Endothelial cell of umbilical vein (primary cell): ENCODE data around the gene CACNA1C. TPM values are rescaled to one million over a fixed set of nuclear protein-coding genes. Genes with fewer than 3 reads are reported as not detected.

Experiments
- BruUV-seq: library from RNA; stranded (reverse); fragments of 400-500 nt; replicated peaks from 2 replicates; lab custom pipeline; 2021; lab: Mats Ljungman, UMichigan
- CTCF ChIA-PET: fragments of 300-600, 350-600 bp; sonication (Branson Sonifier 250); formaldehyde crosslinking; loops from one replicate; lab custom pipeline; 2021; ENCODE audit warnings: antibody characterized with exemption, inconsistent platforms; lab: Charles Lee
- POLR2A ChIA-PET: fragments of 300-600, 350-600 bp; sonication (Branson Sonifier 250); formaldehyde crosslinking; loops from one replicate; lab custom pipeline; 2021; ENCODE audit warnings: antibody characterized with exemption, inconsistent platforms; lab: Charles Lee
- DNase-seq: peaks from one replicate; pipeline ENCODE4 v3.0.0-alpha.2; 2011; ENCODE audit warnings: low read depth, low spot score
- FAIRE-seq: peaks from 2 replicates; lab custom pipeline; 2011; peaks lifted over from hg19 to GRCh38; lab: Jason Lieb, UNC
- H2AFZ ChIP-seq: 2 replicates; pipeline ENCODE4 v1.6.0; 2012; ENCODE audit warnings: low read depth, low read length, control low read depth, inconsistent platforms
- H3K27ac ChIP-seq: 2 replicates; pipeline ENCODE4 v1.5.1; 2011; ENCODE audit warnings: low read depth, mild to moderate bottlenecking, control low read depth, low read length, moderate library complexity; ENCODE audit not compliant: insufficient read depth
- H3K27me3 ChIP-seq, 2 experiments: 2 replicates each; pipeline versions ENCODE4 v1.6.0 to v1.6.1; 2011; ENCODE audit warnings: low read length in 2 of 2, mixed read lengths in 1 of 2; ENCODE audit not compliant: control insufficient read depth in 2 of 2, insufficient read depth in 2 of 2
- H3K36me3 ChIP-seq, 2 experiments: 2 replicates in 1 of 2; 3 replicates in 1 of 2; pipeline ENCODE4 v1.5.1; 2011; ENCODE audit warnings: low read length in 2 of 2, mild to moderate bottlenecking in 1 of 2, moderate library complexity in 1 of 2; ENCODE audit not compliant: control insufficient read depth in 2 of 2, insufficient read depth in 2 of 2; ENCODE audit errors: extremely low read depth in 1 of 2
- H3K4me1 ChIP-seq: 3 replicates; pipeline ENCODE4 v1.5.1; 2011; ENCODE audit warnings: mild to moderate bottlenecking, low read length; ENCODE audit not compliant: control insufficient read depth, insufficient read depth; ENCODE audit errors: extremely low read depth
- H3K4me2 ChIP-seq: 2 replicates; pipeline ENCODE4 v1.6.1; 2011; ENCODE audit warnings: low read length, control low read depth, mixed read lengths; ENCODE audit not compliant: insufficient read depth
- H3K4me3 ChIP-seq, 3 experiments: fragments of 200-600 bp in 1 of 3; sonication (generic), shearing (Covaris generic) in 1 of 3; replicated peaks in 1 of 3; 2 replicates each; pipeline ENCODE4 v1.5.1; 2011 to 2016; ENCODE audit warnings: control low read depth in 3 of 3, low read length in 3 of 3, mild to moderate bottlenecking in 2 of 3, inconsistent platforms in 1 of 3, low read depth in 1 of 3, moderate library complexity in 1 of 3; ENCODE audit not compliant: insufficient read depth in 1 of 3
- H3K79me2 ChIP-seq: 2 replicates; pipeline ENCODE4 v1.6.0; 2012; ENCODE audit warnings: low read length, inconsistent platforms; ENCODE audit not compliant: control insufficient read depth, insufficient read depth
- H3K9ac ChIP-seq: replicated peaks from 2 replicates; pipeline ENCODE3; 2011; ENCODE audit warnings: low read length, control low read depth; ENCODE audit not compliant: insufficient read depth; ENCODE audit errors: extremely low read depth
- H3K9me1 ChIP-seq: replicated peaks from 3 replicates; pipeline ENCODE4 v1.6.0; 2011; ENCODE audit warnings: mild to moderate bottlenecking, low read length; ENCODE audit not compliant: control insufficient read depth, insufficient read depth; ENCODE audit errors: extremely low read depth
- H3K9me3 ChIP-seq: replicated peaks from 2 replicates; pipeline ENCODE4 v1.5.1; 2012; ENCODE audit warnings: low read length, inconsistent platforms; ENCODE audit not compliant: control insufficient read depth, insufficient read depth
- H4K20me1 ChIP-seq: replicated peaks from 2 replicates; pipeline ENCODE3; 2011; ENCODE audit warnings: mild to moderate bottlenecking, low read length; ENCODE audit not compliant: control insufficient read depth, insufficient read depth; ENCODE audit errors: extremely low read depth
- EZH2 ChIP-seq: IDR thresholded peaks from 2 replicates; pipeline ENCODE4 v1.6.1; 2012; ENCODE audit warnings: borderline replicate concordance, low read depth, mild to moderate bottlenecking, moderate library complexity, low read length, inconsistent platforms; ENCODE audit not compliant: severe bottlenecking
- FOS ChIP-seq: IDR thresholded peaks from 2 replicates; pipeline ENCODE4 v1.6.1; 2011; ENCODE audit warnings: mild to moderate bottlenecking, low read length, moderate library complexity, borderline replicate concordance; ENCODE audit not compliant: insufficient read depth
- GATA2 ChIP-seq: IDR thresholded peaks from 2 replicates; pipeline ENCODE4 v1.7.0; 2011; ENCODE audit warnings: low read depth, mild to moderate bottlenecking, moderate library complexity, mixed read lengths, low read length; ENCODE audit not compliant: insufficient read length, insufficient read depth
- JUN ChIP-seq: IDR thresholded peaks from 2 replicates; pipeline ENCODE4 v1.6.1; 2011; ENCODE audit warnings: borderline replicate concordance, low read depth; ENCODE audit not compliant: insufficient read length, insufficient read depth
- MAX ChIP-seq: IDR thresholded peaks from 2 replicates; pipeline ENCODE4 v1.6.1; 2011; ENCODE audit not compliant: insufficient read depth, insufficient read length
- MYC ChIP-seq: IDR thresholded peaks from one replicate; pipeline ENCODE4 v1.6.1; 2011; ENCODE audit warnings: mild to moderate bottlenecking, low read depth, low read length
- POLR2A ChIP-seq: IDR thresholded peaks from 2 replicates; pipeline ENCODE4 v1.6.1; 2012; ENCODE audit warnings: low read depth, mild to moderate bottlenecking, control low read depth, low read length
- POLR2AphosphoS5 ChIP-seq: IDR thresholded peaks from 2 replicates; pipeline ENCODE4 v1.6.1; 2012; ENCODE audit warnings: low read depth, mild to moderate bottlenecking, control low read depth, low read length, moderate library complexity; ENCODE audit not compliant: insufficient read depth
- dilution Hi-C: fragments of 300-500 bp; cut with MboI; formaldehyde crosslinking; loops from one replicate; pipeline ENCODE4 v1.15.0; 2019; ENCODE audit warnings: low sequenced_read_pairs; ENCODE audit not compliant: extremely low pct_ligation_motif_present
- intact Hi-C: fragments of 100-400 bp; cut with micrococcal nuclease; formaldehyde crosslinking; loops from one replicate; pipeline ENCODE4 v1.10.0; 2022
- polyA plus RNA-seq, 4 experiments: library from polyadenylated mRNA; depleted of rRNA in 3 of 4; stranded (reverse) in 3 of 4; unstranded in 1 of 4; fragments of >200 nt; gene quantifications; 2 replicates each; pipeline versions ENCODE4 v1.2.1 to v1.2.3, GENCODE V29; 2011 to 2012; ENCODE audit warnings: missing spikeins in 1 of 4
- total RNA-seq: library from RNA; stranded (reverse); gene quantifications from 2 replicates; pipeline ENCODE4 v1.2.3, GENCODE V29; 2021
- TF ChIP-seq, protein P1 (sequence below), 2 donors: IDR thresholded peaks; 1 replicate in 1 of 2; 2 replicates in 1 of 2; pipeline ENCODE4 v1.5.1; 2011; ENCODE audit warnings: low read length in 2 of 2, mild to moderate bottlenecking in 2 of 2, moderate library complexity in 2 of 2, control low read depth in 1 of 2, inconsistent platforms in 1 of 2, low read depth in 1 of 2; ENCODE audit not compliant: insufficient read depth in 1 of 2; ENCODE audit errors: extremely low read depth in 1 of 2

CACNA1C gene
- total and polyA plus RNA-seq, 2 donors (not counting 3 experiments of a cell fraction or from before 2014, with no cell fraction given), result not detected

DNA sequence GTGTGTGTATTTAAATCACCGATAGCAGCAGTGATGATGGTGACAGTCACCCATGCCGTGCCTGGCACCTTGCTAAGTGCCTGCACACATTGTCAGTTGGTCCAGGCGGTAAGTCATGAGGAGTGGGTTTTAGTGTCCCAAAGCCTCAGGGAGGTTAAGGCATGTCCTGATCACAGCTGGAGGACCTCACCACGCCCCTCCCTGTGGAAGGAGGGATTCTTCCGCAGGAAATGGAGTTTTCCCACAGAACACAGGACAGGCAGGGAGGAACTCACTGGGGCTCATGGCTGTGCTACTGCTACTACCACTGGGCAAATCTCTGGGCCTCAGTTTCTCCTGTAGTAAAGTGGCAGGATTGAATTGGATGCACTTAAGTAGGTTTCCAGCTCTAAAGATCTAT is 142.3 kb downstream of the CACNA1C start:
- Histone ChIP-seq H4K20me1 (no peaks in the 10 kb centered on the region), H3K4me3 (no peak overlapping the region), H3K4me1 (no peaks in the 10 kb centered on the region), H3K4me2 (no peak overlapping the region), H2AFZ (no peak overlapping the region), H3K9me1 (no peaks in the 10 kb centered on the region), H3K27me3 (no peaks in the 10 kb centered on the region), H3K27ac (no peak overlapping the region), H3K79me2 (no peaks in the 10 kb centered on the region), H3K9me3 (no peaks in the 10 kb centered on the region), H3K36me3 (no peaks in the 10 kb centered on the region), H3K9ac (no peak overlapping the region)
- POLR2A ChIA-PET, result no interaction called here
- FAIRE-seq, result no peak
- dilution Hi-C loops, result no loop called here
- TF ChIP-seq FOS, result no peak
- TF ChIP-seq EZH2, result no peak
- no peak for TF ChIP-seq MAX
- TF ChIP-seq MYC, result no peak
- TF ChIP-seq, protein P1, sequence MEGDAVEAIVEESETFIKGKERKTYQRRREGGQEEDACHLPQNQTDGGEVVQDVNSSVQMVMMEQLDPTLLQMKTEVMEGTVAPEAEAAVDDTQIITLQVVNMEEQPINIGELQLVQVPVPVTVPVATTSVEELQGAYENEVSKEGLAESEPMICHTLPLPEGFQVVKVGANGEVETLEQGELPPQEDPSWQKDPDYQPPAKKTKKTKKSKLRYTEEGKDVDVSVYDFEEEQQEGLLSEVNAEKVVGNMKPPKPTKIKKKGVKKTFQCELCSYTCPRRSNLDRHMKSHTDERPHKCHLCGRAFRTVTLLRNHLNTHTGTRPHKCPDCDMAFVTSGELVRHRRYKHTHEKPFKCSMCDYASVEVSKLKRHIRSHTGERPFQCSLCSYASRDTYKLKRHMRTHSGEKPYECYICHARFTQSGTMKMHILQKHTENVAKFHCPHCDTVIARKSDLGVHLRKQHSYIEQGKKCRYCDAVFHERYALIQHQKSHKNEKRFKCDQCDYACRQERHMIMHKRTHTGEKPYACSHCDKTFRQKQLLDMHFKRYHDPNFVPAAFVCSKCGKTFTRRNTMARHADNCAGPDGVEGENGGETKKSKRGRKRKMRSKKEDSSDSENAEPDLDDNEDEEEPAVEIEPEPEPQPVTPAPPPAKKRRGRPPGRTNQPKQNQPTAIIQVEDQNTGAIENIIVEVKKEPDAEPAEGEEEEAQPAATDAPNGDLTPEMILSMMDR (IDR thresholded peaks at IDR 0.05; ENCODE audit: extremely low read depth in 1 of 2, insufficient read depth in 1 of 2, low read depth in 1 of 2, low read length in 2 of 2), result no peak
- no peak for TF ChIP-seq POLR2AphosphoS5
- TF ChIP-seq JUN, result no peak
- no peak for TF ChIP-seq POLR2A
- TF ChIP-seq GATA2, result no peak
- intact Hi-C loops, result no loop called here
- no peak for DNase-seq
- no TSS peak for BruUV-seq
- CTCF ChIA-PET, result no interaction called here
